C4-2B (cell line): Measurements from ENCODE around the gene EMC9.

Source experiments
- ZFX ChIP-seq: fragments of 450-650 bp; IDR thresholded peaks from 2 replicates; pipeline ENCODE4 v1.6.1; 2017
- TF ChIP-seq, protein P1 (sequence below): fragments of 450-650 bp; conservative IDR thresholded peaks from 2 replicates; pipeline ENCODE4 v1.5.1; 2017; ENCODE audit warnings: mild to moderate bottlenecking

DNA sequence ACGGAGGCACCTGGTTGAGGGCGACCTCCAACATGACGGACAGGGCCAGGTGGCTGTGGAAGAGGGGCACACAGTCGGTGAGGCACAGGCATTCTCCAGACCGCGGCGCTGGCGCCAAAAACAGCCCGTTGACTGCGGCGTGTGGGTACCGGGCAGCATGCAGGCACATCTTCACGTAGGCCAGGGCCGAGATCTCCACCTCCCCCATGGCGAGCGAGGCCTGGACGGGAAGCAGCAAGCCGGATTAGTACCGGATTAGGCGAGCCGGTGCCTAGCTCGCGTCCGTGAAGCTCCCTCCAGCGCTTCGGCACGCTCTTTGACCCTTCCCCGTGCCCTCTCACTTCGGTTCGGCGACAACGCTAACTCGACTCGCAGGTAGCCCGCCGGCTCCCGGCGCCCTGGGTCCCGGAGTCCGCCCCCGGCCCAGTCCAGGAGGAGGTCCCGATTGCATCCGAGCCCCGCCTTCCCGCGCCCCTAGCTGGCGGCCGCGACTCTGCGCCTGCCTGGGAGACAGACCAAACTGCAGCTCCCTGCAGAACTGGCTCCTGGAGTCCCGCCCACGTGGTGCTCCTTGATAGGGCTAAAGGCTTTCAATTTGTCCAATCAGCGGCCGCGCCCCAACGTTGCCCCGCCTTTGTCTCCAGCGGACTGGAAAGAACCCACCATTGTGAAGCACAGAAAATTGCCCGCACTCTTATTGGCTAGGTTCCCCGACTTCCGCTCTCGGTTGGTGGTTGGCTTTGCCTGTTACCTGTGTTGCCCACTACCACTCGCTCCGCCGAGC lies at the start of gene EMC9:
- TF ChIP-seq, protein P1, sequence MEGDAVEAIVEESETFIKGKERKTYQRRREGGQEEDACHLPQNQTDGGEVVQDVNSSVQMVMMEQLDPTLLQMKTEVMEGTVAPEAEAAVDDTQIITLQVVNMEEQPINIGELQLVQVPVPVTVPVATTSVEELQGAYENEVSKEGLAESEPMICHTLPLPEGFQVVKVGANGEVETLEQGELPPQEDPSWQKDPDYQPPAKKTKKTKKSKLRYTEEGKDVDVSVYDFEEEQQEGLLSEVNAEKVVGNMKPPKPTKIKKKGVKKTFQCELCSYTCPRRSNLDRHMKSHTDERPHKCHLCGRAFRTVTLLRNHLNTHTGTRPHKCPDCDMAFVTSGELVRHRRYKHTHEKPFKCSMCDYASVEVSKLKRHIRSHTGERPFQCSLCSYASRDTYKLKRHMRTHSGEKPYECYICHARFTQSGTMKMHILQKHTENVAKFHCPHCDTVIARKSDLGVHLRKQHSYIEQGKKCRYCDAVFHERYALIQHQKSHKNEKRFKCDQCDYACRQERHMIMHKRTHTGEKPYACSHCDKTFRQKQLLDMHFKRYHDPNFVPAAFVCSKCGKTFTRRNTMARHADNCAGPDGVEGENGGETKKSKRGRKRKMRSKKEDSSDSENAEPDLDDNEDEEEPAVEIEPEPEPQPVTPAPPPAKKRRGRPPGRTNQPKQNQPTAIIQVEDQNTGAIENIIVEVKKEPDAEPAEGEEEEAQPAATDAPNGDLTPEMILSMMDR: no peak; the same call in 1 of the 2 replicates
- TF ChIP-seq ZFX: peak; percentile 87
